Tibial nerve (tissue), 4 donors: ENCODE results near the gene HPF1. TPM values are rescaled to one million over a fixed set of nuclear protein-coding genes. Genes with fewer than 3 reads are reported as not detected.
"Not testable (repeated sequence)": the region's sequence is repeated elsewhere in the genome, so short reads cannot be mapped to it uniquely, and the experiment has no call there.

Source experiments
- DNase-seq, 2 donors: peaks; one replicate each; pipeline ENCODE4 v3.0.0-alpha.2; 2019; ENCODE audit warnings: low spot score in 2 of 2
- H3K27ac ChIP-seq, 4 donors: fragments of 200-600 bp; sonication (generic) in 3 of 4; one replicate each; pipeline ENCODE4 v1.5.1; 2017 to 2019; ENCODE audit warnings: mild to moderate bottlenecking in 1 of 4
- H3K27me3 ChIP-seq, 2 donors: fragments of 200-600 bp; sonication (generic) in 1 of 2; one replicate each; pipeline versions ENCODE4 v1.5.1 to v1.6.0; 2017 to 2019
- H3K36me3 ChIP-seq, 3 donors: fragments of 200-600 bp; sonication (generic); one replicate each; pipeline ENCODE4 v1.5.1; 2018 to 2019
- H3K4me1 ChIP-seq, 4 donors: fragments of 200-600 bp; sonication (generic) in 3 of 4; one replicate each; pipeline ENCODE4 v1.5.1; 2017 to 2019
- H3K4me3 ChIP-seq, 4 donors: fragments of 200-600 bp; sonication (generic) in 3 of 4; one replicate each; pipeline ENCODE4 v1.5.1; 2017 to 2019; ENCODE audit warnings: mild to moderate bottlenecking in 1 of 4, moderate library complexity in 1 of 4
- H3K9me3 ChIP-seq, 4 donors: fragments of 200-600 bp; sonication (generic) in 3 of 4; one replicate each; pipeline ENCODE4 v1.5.1; 2017 to 2019
- EP300 ChIP-seq, 2 donors: sonication (generic); formaldehyde crosslinking; IDR thresholded peaks; one replicate each; pipeline ENCODE4 v1.6.1; 2017; ENCODE audit warnings: antibody characterized with exemption in 2 of 2, mild to moderate bottlenecking in 1 of 2
- POLR2A ChIP-seq, 2 donors: fragments of 450-650 bp; IDR thresholded peaks; one replicate each; pipeline ENCODE4 v1.6.1; 2017; ENCODE audit warnings: antibody characterized with exemption in 2 of 2, mild to moderate bottlenecking in 2 of 2, moderate library complexity in 2 of 2
- WGBS, 2 donors: methylation state at CpG; one replicate each; pipeline ENCODE4 v1.1.5; 2018; 5-methylcytosine and 5-hydroxymethylcytosine counted together
- total RNA-seq, 4 donors: library from RNA; depleted of rRNA; stranded (reverse); fragments of >200 nt; gene quantifications; one replicate each; pipeline ENCODE4 v1.1.0, GENCODE V29; 2016
- TF ChIP-seq, protein P1 (sequence below), 5 experiments: fragments of 200-600 bp in 3 of 5; fragments of 450-650 bp in 2 of 5; sonication (generic) in 3 of 5; IDR thresholded peaks; one replicate each; pipeline ENCODE4 v1.5.1; 2016 to 2019; ENCODE audit warnings: antibody characterized with exemption in 5 of 5, mild to moderate bottlenecking in 3 of 5, moderate library complexity in 2 of 5

Gene HPF1
- total RNA-seq, 4 donors from 2014 or later, result 14.1 to 33.9 (median 24.5) TPM

DNA sequence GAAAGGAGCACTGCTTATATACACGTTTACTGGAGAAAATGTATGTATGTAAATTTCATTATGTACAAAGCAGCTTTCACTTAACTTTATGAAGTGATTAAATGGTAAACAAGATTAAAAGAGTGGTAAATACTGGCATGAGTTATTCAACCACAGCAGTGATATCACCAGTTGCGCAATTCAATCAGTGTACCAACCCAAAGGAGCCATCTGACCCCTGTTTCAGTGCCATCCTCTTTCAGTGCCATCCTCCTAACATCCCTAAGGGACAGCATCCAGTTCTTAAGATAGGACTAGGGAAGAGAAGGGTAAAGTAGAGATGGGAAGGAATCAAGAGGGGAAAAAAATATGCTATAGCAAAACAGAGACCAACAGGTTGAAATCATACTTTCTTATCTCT, 16.2 kb downstream of the HPF1 start:
- H3K4me1 ChIP-seq, result peaks cover 0 to 11% (median 0%) of the 10 kb centered on the region in 4 donors
- TF ChIP-seq EP300 (IDR thresholded peaks at IDR 0.05) (no peak), POLR2A (IDR thresholded peaks at IDR 0.05) (no peak)
- TF ChIP-seq, protein P1, sequence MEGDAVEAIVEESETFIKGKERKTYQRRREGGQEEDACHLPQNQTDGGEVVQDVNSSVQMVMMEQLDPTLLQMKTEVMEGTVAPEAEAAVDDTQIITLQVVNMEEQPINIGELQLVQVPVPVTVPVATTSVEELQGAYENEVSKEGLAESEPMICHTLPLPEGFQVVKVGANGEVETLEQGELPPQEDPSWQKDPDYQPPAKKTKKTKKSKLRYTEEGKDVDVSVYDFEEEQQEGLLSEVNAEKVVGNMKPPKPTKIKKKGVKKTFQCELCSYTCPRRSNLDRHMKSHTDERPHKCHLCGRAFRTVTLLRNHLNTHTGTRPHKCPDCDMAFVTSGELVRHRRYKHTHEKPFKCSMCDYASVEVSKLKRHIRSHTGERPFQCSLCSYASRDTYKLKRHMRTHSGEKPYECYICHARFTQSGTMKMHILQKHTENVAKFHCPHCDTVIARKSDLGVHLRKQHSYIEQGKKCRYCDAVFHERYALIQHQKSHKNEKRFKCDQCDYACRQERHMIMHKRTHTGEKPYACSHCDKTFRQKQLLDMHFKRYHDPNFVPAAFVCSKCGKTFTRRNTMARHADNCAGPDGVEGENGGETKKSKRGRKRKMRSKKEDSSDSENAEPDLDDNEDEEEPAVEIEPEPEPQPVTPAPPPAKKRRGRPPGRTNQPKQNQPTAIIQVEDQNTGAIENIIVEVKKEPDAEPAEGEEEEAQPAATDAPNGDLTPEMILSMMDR (IDR thresholded peaks at IDR 0.05), result no peak
- 90 to 96% methylated on average over 2 of the region's 2 CpGs for WGBS, 2 donors
- no peak overlapping the region for H3K4me3 ChIP-seq
- no peaks in the 10 kb centered on the region for H3K27me3 ChIP-seq
- H3K9me3 ChIP-seq, result no peaks in the 10 kb centered on the region
- no peak for DNase-seq
- H3K27ac ChIP-seq, result no peak overlapping the region
- H3K36me3 ChIP-seq, result peaks cover 0 to 30% (median 0%) of the 10 kb centered on the region in 3 donors

DNA sequence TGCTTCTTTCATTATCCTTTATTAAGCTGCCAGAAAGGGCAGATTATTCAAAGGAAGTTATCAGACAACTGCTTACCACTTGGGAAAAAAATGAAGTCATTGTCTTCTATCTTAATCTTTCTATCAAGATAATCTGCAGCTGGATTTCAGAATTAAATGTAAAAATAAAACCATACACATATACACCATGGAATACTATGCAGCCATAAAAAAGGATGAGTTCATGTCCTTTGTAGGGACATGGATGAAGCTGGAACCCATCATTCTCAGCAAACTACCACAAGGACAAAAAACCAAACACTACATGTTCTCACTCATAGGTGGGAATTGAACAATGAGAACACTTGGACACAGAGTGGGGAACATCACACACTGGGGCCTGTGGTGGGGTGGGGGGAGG, 19.1 kb downstream of the HPF1 start:
- H3K36me3 ChIP-seq, result peaks cover 0 to 50% (median 0%) of the 10 kb centered on the region in 3 donors
- not testable (repeated sequence) for H3K27me3 ChIP-seq, DNase-seq, H3K4me3 ChIP-seq, H3K9me3 ChIP-seq, H3K27ac ChIP-seq, H3K4me1 ChIP-seq

DNA sequence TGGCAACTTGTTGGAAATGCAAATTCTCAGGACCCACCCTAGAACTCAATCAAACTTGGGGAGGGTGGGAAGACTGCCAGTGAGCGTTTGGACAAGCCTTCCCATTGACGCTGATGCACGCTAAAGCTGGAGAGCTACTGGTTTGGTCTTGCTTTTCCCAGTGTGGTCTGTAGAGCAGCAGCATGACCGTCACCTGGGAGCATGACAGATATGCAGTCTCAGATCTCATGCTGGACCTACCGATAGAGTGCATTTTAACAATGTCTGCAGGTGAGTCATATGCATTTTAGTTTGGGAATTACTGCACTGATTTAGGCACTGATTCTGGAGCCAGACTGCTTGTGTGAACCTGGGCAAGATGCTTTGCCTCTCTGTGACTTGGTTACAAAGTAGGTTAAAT, 27.2 kb downstream of the HPF1 start:
- no peaks in the 10 kb centered on the region for H3K4me1 ChIP-seq
- TF ChIP-seq POLR2A (IDR thresholded peaks at IDR 0.05) (no peak), EP300 (IDR thresholded peaks at IDR 0.05) (no peak)
- TF ChIP-seq, protein P1 (IDR thresholded peaks at IDR 0.05), result no peak
- no peak for DNase-seq
- H3K4me3 ChIP-seq, result no peak overlapping the region
- no peak overlapping the region for H3K27ac ChIP-seq
- peaks cover 0 to 47% (median 7%) of the 10 kb centered on the region in 3 donors for H3K36me3 ChIP-seq
- no peaks in the 10 kb centered on the region for H3K9me3 ChIP-seq
- 88 to 93% methylated on average over 5 of the region's 5 CpGs for WGBS, 2 donors
- H3K27me3 ChIP-seq, result no peaks in the 10 kb centered on the region

- Histone ChIP-seq H3K4me1 (no peaks in the 10 kb centered on the region), H3K4me3 (no peak overlapping the region), H3K9me3 (no peaks in the 10 kb centered on the region), H3K27me3 (no peaks in the 10 kb centered on the region), H3K36me3 (peaks cover 0 to 38% (median 7%) of the 10 kb centered on the region in 3 donors), H3K27ac (no peak overlapping the region)
- DNase-seq, result no peak
- TF ChIP-seq, protein P1 (IDR thresholded peaks at IDR 0.05), result no peak
- TF ChIP-seq EP300 (IDR thresholded peaks at IDR 0.05) (no peak), POLR2A (IDR thresholded peaks at IDR 0.05) (no peak)
Observed at GRCh38 chr4:169727616-169728015, 30.1 kb downstream of the HPF1 start.

- Histone ChIP-seq H3K4me3 (no peak overlapping the region), H3K36me3 (peaks cover 0 to 34% (median 0%) of the 10 kb centered on the region in 3 donors), H3K9me3 (no peaks in the 10 kb centered on the region), H3K27ac (no peak overlapping the region), H3K27me3 (no peaks in the 10 kb centered on the region), H3K4me1 (no peaks in the 10 kb centered on the region)
- 82 to 86% methylated on average over 2 of the region's 2 CpGs for WGBS, 2 donors
- TF ChIP-seq EP300 (IDR thresholded peaks at IDR 0.05), result no peak
- no peak for TF ChIP-seq POLR2A (IDR thresholded peaks at IDR 0.05)
- TF ChIP-seq, protein P1 (IDR thresholded peaks at IDR 0.05), result no peak
- DNase-seq, result no peak
Observed at GRCh38 chr4:169724260-169724659, 33.5 kb downstream of the HPF1 start.
